Measurements from ENCODE around the gene ANXA3.

Gene ANXA3

GRCh38 chr4:78659264-78659663 lies 107.7 kb downstream of the ANXA3 start:
- no peak for TF ChIP-seq CTCF (IDR thresholded peaks at IDR 0.05; ENCODE audit: insufficient read depth, low read depth, low read length, missing control alignments)
- no peak for DNase-seq (ENCODE audit: low read depth)
- no peak overlapping the region for H3K4me3 ChIP-seq (ENCODE audit: low read length)

GRCh38 chr4:78659665-78660064 lies 108.1 kb downstream of the ANXA3 start:
- no peak for TF ChIP-seq CTCF (IDR thresholded peaks at IDR 0.05; ENCODE audit: insufficient read depth, low read depth, low read length, missing control alignments)
- H3K4me3 ChIP-seq (ENCODE audit: low read length) = no peak overlapping the region
- no peak for DNase-seq (ENCODE audit: low read depth)
